Measurements from ENCODE around the gene CREG2.

CREG2 gene

GRCh38 chr2:101374821-101375561 is 12.3 kb downstream of the CREG2 start:
- no peak for TF ChIP-seq CTCF (IDR thresholded peaks at IDR 0.05; ENCODE audit: borderline replicate concordance, insufficient read depth, low read depth, low read length)

GRCh38 chr2:101372792-101373191 is 14.5 kb downstream of the CREG2 start:
- TF ChIP-seq CTCF (IDR thresholded peaks at IDR 0.05; ENCODE audit: borderline replicate concordance, insufficient read depth, low read depth, low read length), result no peak
- no peak overlapping the region for H3K4me3 ChIP-seq (ENCODE audit: low read depth, low read length)

More at GRCh38 chr2:101374821-101375561, 12.3 kb downstream of the CREG2 start:
- H3K4me3 ChIP-seq (ENCODE audit: low read depth, low read length), result no peak overlapping the region

GRCh38 chr2:101371636-101372035 is 15.7 kb downstream of the CREG2 start:
- TF ChIP-seq CTCF (IDR thresholded peaks at IDR 0.05; ENCODE audit: borderline replicate concordance, insufficient read depth, low read depth, low read length), result no peak
- H3K4me3 ChIP-seq (ENCODE audit: low read depth, low read length), result no peak overlapping the region

GRCh38 chr2:101369100-101369499 is 18.2 kb downstream of the CREG2 start:
- no peak overlapping the region for H3K4me3 ChIP-seq (ENCODE audit: low read depth, low read length)
- TF ChIP-seq CTCF (IDR thresholded peaks at IDR 0.05; ENCODE audit: borderline replicate concordance, insufficient read depth, low read depth, low read length), result no peak

DNA sequence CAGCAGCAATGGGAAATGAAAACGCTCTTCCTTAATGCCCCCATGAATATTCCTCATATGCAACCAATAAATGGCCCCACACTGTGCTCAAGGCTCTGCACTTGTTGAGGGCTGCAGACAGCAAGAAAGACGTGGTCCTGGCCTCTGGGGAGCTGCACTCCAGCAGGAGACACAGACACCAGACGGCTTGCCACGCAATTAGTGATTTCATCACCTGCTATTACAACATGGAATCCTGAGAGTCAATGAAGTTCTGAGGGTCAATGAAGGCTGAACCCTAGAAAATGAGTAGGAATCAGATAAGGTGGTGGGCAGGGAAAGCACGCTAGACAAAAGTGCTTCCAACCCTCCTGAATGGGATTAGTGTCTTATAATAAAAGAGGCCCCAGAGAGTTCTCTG is 18.9 kb downstream of the CREG2 start:
- TF ChIP-seq CTCF (IDR thresholded peaks at IDR 0.05; ENCODE audit: borderline replicate concordance, insufficient read depth, low read depth, low read length), result no peak
- no peak overlapping the region for H3K4me3 ChIP-seq (ENCODE audit: low read depth, low read length)

DNA sequence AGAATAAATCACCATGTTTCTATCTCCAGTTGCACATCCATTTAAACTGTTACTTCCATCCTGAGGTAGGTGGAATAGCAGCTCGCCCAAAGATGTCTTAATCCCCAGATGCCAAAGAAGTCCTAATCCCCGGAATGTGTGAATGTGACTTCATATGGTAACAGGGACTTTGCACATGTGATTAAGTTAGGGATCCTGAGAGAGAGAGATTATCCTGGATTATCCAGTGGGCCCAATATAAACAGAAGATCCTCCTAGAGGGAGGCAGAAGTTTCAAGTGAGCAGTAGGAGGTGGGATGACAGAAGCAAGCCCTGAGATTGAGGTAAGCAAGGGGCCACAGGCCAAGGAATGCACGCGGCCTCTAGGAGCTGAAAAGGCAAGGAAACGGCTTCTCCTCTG is 19.8 kb downstream of the CREG2 start:
- H3K4me3 ChIP-seq (ENCODE audit: low read depth, low read length), result no peak overlapping the region
- TF ChIP-seq CTCF (IDR thresholded peaks at IDR 0.05; ENCODE audit: borderline replicate concordance, insufficient read depth, low read depth, low read length), result no peak

GRCh38 chr2:101364878-101365277 is 22.4 kb downstream of the CREG2 start:
- TF ChIP-seq CTCF (IDR thresholded peaks at IDR 0.05; ENCODE audit: borderline replicate concordance, insufficient read depth, low read depth, low read length), result no peak
- H3K4me3 ChIP-seq (ENCODE audit: low read depth, low read length), result no peak overlapping the region
